ENCODE data around the gene EXOSC7.

GRCh38 chr3:45024542-45025255 lies 48.7 kb downstream of the EXOSC7 start:
- TF ChIP-seq CTCF (conservative IDR thresholded peaks at IDR 0.05) (no peak), ZFX (IDR thresholded peaks at IDR 0.05) (no peak)
